H1 (cell line): ENCODE measurements around the gene TEX48.

ENCODE experiments used
- ATF3 ChIP-seq: IDR thresholded peaks from 2 replicates; pipeline ENCODE4 v1.6.1; 2011; ENCODE audit warnings: low read depth, mild to moderate bottlenecking, low read length; ENCODE audit not compliant: insufficient read depth
- CEBPB ChIP-seq: IDR thresholded peaks from 2 replicates; pipeline ENCODE4 v1.6.1; 2012; ENCODE audit warnings: low read depth, low read length
- CTCF ChIP-seq, 3 experiments: IDR thresholded peaks; 1 replicate in 2 of 3; 2 replicates in 1 of 3; pipeline versions ENCODE4 v1.5.1 to v1.6.1; 2011; ENCODE audit warnings: low read length in 3 of 3, mild to moderate bottlenecking in 3 of 3, inconsistent platforms in 2 of 3, low read depth in 1 of 3, moderate library complexity in 1 of 3; ENCODE audit not compliant: insufficient read depth in 1 of 3; ENCODE audit errors: control extremely low read depth in 1 of 3
- EP300 ChIP-seq, 2 experiments: IDR thresholded peaks; 1 replicate in 1 of 2; 2 replicates in 1 of 2; pipeline ENCODE4 v1.6.1; 2011 to 2012; ENCODE audit warnings: low read depth in 2 of 2, low read length in 2 of 2, mild to moderate bottlenecking in 2 of 2, borderline replicate concordance in 1 of 2, inconsistent platforms in 1 of 2, moderate library complexity in 1 of 2
- JUN ChIP-seq: IDR thresholded peaks from 2 replicates; pipeline ENCODE4 v1.6.1; 2011; ENCODE audit warnings: low read depth, mild to moderate bottlenecking, improper control_type of control experiment, low read length
- MAX ChIP-seq: IDR thresholded peaks from 2 replicates; pipeline ENCODE4 v1.6.1; 2012; ENCODE audit warnings: inconsistent platforms
- RBBP5 ChIP-seq: IDR thresholded peaks from 2 replicates; pipeline ENCODE4 v1.7.1; 2012; ENCODE audit warnings: low read depth, mild to moderate bottlenecking, inconsistent platforms, low read length, moderate library complexity, borderline replicate concordance
- RXRA ChIP-seq: IDR thresholded peaks from 2 replicates; pipeline ENCODE4 v1.6.1; 2011; ENCODE audit warnings: low read depth, mild to moderate bottlenecking, low read length, moderate library complexity; ENCODE audit not compliant: insufficient read depth
- SP2 ChIP-seq: IDR thresholded peaks from 2 replicates; pipeline ENCODE4 v1.6.1; 2012; ENCODE audit warnings: mild to moderate bottlenecking, low read length, inconsistent platforms

- no peak for TF ChIP-seq RXRA
- TF ChIP-seq EP300 (IDR thresholded peaks at IDR 0.05; ENCODE audit: borderline replicate concordance in 1 of 2, low read depth in 2 of 2, low read length in 2 of 2) = no peak
- no peak for TF ChIP-seq RBBP5
- TF ChIP-seq ATF3 = no peak
- no peak for TF ChIP-seq SP2
- TF ChIP-seq CEBPB = no peak
- TF ChIP-seq MAX = no peak
- no peak for TF ChIP-seq JUN
- TF ChIP-seq CTCF (IDR thresholded peaks at IDR 0.05; ENCODE audit: control extremely low read depth in 1 of 3, insufficient read depth in 1 of 3, low read depth in 1 of 3, low read length in 3 of 3) = no peak
These were observed 48.4 kb downstream of the TEX48 start for GRCh38 chr9:114633438-114634089.
